Activated CD8-positive, alpha-beta memory T cell treated with anti-CD3 and anti-CD28 coated beads for 24 hours (primary cell): Measurements from ENCODE around the gene CDHR2.

ENCODE experiments used
- DNase-seq: peaks from one replicate; pipeline ENCODE4 v3.0.0-alpha.2; 2020

The CDHR2 gene

DNA sequence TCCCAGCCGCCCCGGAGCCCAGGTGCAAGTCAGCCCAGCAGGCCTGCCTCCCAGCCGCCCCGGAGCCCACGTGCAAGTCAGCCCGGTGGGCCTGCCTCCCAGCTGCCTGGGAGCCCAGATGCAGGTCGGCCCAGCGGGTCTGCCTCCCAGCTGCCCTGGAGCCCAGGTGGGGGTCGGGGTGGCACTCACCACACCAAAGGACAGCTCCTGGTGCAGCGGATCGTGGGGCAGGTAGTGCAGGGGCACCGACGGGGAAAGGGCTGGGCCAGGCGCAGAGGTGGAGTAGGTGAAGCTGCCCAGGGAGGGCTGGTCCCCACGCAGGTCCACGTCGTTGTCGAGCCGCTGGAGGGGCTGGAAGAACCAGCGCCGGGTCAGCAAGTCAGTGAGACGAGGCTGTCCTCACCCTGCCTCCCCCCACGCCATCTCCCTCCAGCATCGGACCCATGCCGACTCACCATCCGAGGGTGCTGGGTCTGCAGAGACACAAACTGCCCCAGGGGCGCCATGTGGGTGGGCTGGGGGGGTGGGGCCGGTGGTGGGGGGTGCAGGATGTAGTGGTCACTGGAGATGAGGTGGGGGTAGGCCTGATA is 18.7 kb upstream of the CDHR2 start:
- no peak for DNase-seq

- peak; percentile 77 for DNase-seq
Observed at GRCh38 chr5:176530983-176531901, 17.9 kb upstream of the CDHR2 start.

DNA sequence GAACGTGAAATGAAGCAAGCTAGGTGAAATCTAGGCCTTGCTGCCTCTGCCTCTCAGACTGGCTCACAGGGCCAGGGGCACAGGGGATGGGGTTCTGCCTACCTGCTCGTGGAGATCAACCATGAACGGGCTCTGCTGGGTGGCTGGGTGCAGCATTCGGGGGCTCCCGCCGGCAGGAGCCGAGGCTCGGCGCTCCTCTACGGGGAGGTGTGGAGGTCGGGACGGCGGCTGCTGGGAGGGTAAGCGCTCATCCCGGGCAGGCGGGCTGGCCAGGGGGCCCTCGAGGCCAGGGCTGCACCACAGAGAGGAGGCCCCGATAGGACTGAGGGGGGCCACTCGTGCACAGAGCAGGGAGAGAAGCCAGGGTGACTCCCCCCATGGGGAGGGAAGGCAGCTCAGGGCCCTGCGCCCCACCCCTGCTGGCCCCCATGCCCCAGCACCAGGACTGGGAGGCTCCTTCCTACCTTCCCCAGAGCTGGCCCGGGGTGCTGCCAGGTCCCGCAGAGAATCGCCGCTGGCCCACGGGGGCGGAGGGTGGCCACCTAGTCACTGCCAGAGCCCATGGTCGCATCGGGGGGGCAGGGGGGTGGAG is 17.1 kb upstream of the CDHR2 start:
- DNase-seq, result no peak

GRCh38 chr5:176532795-176533194 is 16.3 kb upstream of the CDHR2 start:
- DNase-seq, result no peak

GRCh38 chr5:176533390-176533789 is 15.8 kb upstream of the CDHR2 start:
- no peak for DNase-seq

DNA sequence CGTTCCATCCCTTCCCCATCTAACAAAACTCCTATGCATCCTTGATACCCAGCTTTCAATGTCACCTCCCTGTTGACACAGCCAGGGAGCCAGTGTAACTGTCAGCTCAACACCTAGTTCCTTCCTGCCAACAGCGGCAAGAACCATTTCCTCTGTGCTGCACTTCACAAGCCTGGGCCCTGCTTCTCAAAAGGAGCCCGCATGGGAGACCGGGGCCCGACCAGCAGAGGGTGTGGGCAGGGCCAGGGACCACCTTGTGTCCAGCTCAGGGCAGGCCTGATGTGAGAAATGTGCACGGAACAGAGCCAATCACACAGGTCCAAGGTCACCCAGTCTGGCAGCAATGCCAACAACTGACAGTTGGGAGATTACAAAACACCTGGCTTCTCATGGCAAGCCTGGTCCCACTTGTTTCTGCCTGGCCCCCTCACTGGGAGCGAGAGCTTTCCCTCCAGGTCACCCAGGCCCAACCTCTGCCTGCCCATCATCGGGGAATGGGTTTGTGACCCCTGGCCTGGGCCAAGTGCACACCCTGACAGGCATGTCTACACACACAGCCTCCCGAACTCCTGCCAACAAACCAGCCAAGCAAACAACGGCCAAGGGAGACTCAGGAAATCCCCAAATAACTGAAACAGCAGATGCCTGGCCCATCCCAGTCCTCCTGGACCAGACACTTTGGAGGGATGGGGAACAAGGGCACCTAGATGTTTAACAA is 15.1 kb upstream of the CDHR2 start:
- peak; percentile 79 for DNase-seq

DNA sequence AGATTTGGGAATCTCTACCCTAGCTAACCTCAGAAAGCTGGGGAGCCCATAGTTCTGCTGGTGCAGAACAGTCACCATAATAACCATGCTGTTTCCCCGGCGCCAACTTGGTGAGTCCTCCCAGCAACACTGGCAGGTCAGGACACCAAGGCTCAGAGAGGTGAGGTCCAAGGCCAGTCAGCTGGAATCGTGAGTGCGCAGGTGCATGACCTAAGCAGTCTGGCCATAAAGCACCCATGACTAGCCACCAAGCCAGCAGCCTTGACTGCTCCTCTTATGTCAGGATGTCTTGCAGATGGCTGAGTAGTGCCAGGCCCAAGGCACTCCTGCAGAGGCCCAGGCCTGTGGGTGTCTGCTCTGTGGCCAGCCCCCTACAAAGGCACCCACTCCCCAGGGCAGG is 14.5 kb upstream of the CDHR2 start:
- no peak for DNase-seq

DNA sequence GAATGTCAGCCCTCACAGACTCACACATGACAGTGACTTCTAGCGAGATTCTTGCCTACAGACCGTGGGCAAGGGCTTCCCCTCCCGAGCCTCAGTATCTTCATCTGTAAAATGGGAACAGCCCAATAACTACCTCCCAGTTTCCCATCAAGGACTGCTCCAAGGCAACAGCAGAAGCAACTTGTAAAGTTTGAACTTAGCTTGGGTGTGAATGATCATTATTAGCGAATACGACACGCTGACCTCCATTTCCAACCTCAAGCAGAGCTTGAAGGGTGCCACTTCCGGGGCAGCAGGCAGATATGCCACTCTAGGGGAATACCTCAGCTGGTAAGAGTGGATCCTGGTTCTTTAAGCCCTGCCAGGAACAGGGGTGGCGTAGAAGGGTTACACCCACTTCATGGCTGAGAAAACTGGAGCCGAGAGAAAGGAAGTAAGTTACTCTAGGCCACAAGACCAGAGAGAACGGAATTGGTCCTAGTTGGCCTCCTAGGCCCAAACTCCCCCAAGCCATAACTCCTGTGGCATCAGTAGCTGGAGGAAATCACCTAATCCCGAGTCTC is 14.0 kb upstream of the CDHR2 start:
- peak; percentile 76 for DNase-seq

DNA sequence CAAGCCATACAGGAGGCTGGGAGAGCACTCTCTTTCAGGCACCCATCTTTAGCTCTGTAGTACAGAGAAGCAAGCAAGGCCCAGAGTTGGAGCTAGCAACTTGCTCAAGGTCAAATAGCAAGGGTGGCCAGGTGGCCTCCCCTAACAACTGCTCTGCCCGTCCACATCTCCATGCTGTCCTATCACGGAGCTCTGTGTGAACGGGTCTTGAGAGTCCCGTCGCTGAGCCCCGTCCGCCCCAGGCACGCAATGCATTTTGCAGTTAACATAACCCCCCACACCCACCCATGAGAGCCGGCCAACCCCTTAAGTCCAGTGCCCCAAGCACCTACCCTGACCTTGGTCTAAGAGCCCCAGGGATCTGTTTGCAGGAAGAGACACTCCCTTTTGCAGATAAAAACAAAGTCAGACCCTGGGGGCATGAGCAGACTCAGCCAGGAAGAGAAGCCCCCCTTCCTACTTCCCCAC is 13.4 kb upstream of the CDHR2 start:
- no peak for DNase-seq

DNA sequence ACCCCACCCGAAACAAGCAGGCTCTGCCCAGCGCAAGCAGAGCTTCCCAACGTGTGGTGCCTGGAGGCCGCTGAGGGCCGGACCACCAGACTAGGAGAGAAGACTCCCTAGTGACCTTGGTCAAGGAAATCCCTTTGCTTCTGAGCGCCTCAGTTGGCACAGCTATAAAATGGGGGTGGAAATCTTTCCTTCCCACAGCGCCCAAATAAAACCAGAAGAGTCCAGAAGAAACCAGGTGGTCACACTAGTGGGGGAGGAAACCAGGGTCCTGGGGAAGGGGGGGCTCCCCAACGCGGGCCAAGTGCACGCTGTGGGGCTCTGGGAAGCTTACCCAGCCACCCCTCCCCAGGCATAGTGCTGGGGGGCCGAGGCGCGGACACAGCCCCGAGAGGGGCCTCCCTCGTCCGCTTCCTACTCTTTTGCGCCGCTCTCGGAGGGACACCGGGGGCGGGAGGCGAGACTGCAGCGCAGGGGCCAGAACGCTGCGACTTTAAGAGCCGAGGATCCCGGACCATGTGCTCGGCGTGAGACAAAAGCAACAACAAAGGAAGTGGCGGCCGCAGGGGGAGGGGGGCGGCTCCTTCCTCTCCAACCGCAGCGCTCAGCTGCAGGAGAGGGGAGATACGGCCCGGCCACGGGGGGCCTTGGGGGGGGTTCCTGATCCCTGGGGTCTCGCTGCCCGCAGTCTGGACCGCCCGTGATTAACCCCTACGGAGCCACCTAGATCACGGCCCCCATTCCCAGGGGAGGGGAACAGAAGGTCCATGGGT is 12.8 kb upstream of the CDHR2 start:
- peak; percentile 91 for DNase-seq

- DNase-seq, result peak; percentile 99
Observed at GRCh38 chr5:176536902-176537553, 12.1 kb upstream of the CDHR2 start, which contains the start of gene RNF44. Gene RNF44, minus strand, starts transcription at chr5:176537402. Its CDS starts 4,930 bp downstream, at chr5:176532472.

GRCh38 chr5:176537554-176538229 is 11.4 kb upstream of the CDHR2 start:
- DNase-seq, result peak; percentile 94

DNA sequence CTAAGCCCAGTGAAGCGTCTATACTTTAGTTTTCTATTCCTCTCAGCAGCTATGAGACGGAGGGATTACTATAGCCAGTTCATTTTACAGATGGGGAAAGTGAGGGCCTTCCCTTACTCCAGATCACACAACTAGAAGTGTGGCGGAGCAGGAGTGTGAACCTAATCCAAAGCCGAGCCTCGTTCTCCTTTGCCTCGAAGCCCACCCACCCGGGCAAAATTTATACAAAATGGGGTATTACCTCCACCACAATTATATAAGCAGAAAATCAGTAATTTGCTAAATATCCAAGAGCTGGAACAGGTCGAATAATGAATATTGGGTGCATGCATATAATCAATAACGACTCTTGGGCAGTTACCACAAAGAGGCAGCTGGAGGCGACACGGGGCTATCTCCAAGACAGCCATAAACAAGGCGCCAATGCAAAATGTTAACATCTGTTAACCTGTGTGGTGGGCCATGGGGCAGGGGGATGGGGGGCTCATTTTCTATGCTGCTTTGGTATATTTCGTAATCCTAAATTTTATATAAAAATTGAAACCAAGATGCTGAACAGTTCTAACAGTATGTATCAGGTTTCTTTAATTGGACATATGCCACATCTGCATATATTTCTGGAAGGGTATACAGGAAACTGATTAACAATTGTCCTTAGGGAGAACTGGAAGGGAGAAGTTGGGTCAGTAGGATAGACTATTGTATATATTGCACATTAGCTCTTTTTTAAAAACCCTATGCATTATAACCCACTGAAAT is 10.7 kb upstream of the CDHR2 start:
- DNase-seq, result no peak

- no peak for DNase-seq
Observed at GRCh38 chr5:176538989-176539384, 10.2 kb upstream of the CDHR2 start.

- no peak for DNase-seq
Observed at GRCh38 chr5:176540476-176540899, 8.7 kb upstream of the CDHR2 start.

DNA sequence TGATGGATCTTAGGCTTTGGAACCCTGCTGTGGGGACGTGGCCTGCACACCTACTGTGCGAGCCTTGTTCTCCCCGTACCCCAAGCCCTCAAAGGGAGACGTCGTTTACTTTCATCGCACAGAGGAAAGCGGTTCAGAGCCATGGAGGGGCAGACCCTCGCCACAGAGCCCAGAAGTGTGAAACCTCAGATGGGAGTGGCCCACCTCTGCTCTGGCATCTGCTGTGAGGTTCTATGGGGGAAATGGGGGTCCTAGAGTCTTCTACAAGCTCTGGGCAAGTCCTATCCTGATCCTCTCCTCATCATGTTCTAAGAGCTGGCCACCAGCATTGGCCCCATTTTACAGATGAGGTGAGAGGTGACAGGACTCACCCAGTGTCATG is 8.2 kb upstream of the CDHR2 start:
- no peak for DNase-seq

DNA sequence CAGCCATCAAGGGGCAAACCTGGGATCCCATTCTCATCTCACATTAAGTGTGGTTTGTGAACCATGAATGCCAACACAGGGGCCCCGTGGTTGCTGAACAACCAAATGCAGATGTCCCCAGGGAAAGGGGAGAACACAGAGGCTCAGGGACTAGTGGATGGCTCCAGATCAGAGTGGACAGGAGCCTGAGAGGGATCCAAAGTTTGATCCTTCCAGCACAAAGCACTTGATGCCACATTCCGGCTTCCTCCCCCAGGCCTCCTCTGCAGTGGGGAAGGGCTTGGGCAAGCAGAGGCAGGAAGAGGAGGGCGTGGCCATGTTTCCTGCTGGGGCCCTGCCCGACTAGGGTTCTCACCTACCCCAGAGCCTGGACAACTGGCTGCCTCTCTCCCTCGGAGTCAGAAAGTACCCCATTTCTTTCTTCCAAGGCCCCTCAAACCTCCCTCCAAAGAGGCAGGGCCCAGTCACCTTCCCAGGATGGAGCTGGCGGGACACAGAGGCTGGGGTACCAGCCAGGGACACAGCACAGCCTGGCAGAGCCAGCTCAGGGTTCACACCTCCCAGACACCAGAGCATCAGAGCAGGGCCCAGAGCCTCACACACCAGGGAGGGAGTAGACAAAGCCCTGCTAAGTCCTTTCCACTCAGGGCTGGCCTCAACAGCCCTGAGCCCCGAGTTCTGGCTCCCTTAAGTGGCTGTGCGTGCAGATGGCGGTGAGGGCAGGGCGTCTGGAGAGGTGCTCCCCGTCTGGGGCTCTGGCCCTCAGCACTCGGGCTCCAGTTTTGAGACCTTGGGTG is 7.6 kb upstream of the CDHR2 start:
- DNase-seq, result peak; percentile 82

- peak; percentile 88 for DNase-seq
Observed at GRCh38 chr5:176542135-176542595, 7.0 kb upstream of the CDHR2 start.
